ENCODE results near the gene AMMECR1.
A peak's percentile ranks its signal among the peaks of the same experiment; 100 is the strongest.

The AMMECR1 gene

GRCh38 chrX:110284159-110284558 lies 33.7 kb downstream of the AMMECR1 start:
- DNase-seq (ENCODE audit: low spot score): peak; percentile 44
- CTCF ChIA-PET: no interaction called here
- TF ChIP-seq, protein P1, sequence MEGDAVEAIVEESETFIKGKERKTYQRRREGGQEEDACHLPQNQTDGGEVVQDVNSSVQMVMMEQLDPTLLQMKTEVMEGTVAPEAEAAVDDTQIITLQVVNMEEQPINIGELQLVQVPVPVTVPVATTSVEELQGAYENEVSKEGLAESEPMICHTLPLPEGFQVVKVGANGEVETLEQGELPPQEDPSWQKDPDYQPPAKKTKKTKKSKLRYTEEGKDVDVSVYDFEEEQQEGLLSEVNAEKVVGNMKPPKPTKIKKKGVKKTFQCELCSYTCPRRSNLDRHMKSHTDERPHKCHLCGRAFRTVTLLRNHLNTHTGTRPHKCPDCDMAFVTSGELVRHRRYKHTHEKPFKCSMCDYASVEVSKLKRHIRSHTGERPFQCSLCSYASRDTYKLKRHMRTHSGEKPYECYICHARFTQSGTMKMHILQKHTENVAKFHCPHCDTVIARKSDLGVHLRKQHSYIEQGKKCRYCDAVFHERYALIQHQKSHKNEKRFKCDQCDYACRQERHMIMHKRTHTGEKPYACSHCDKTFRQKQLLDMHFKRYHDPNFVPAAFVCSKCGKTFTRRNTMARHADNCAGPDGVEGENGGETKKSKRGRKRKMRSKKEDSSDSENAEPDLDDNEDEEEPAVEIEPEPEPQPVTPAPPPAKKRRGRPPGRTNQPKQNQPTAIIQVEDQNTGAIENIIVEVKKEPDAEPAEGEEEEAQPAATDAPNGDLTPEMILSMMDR (conservative IDR thresholded peaks at IDR 0.05; ENCODE audit: low read depth): no peak
- H3K27ac ChIP-seq: peak overlapping the region; percentile 69
- POLR2A ChIA-PET (ENCODE audit: low non-redundant PET): no interaction called here

DNA sequence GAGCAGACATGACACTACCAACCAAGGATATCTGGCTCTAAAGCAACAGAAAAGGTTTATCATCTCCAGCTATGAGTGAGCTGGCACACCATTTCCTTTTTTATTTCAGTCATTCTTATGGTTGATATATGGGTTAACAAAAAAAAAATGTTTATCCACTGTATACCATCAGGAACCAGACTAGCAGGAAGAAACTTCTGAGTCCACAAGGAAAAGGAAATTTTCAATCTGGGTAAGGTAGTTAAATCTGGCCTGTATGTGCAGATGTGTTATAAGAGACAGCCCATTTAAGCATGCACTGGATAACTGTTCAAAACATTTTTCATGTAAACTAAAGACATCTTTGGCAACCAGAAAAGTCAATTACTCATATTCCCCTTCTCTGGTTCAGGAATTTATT lies 35.0 kb downstream of the AMMECR1 start:
- H3K27ac ChIP-seq: no peak overlapping the region
- TF ChIP-seq, protein P1 (conservative IDR thresholded peaks at IDR 0.05; ENCODE audit: low read depth): no peak
- no peak for DNase-seq (ENCODE audit: low spot score)
- ChIA-PET CTCF (no interaction called here), POLR2A (ENCODE audit: low non-redundant PET) (no interaction called here)

GRCh38 chrX:110281377-110281776 lies 36.5 kb downstream of the AMMECR1 start:
- ChIA-PET CTCF (no interaction called here), POLR2A (ENCODE audit: low non-redundant PET) (no interaction called here)
- DNase-seq (ENCODE audit: low spot score): no peak
- TF ChIP-seq, protein P1 (conservative IDR thresholded peaks at IDR 0.05; ENCODE audit: low read depth): no peak
- H3K27ac ChIP-seq: no peak overlapping the region

DNA sequence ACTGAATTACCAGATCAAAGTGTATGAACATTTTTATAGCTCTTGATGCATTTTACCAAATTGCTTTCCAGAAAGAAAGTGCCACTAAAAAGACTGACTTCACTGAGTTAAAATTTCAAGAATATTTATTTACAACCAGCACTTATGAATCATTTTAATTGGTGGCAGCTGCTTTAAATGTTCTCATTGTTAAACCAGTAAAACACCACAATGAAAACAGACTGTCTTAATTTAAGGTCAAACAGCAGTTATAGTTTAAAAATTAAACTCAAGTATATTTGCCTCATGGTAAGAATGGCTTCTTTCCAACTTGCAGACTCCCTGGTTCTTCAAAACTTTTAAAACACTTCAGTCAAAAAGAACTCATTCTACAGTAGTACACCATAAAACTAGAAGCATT lies 36.9 kb downstream of the AMMECR1 start:
- ChIA-PET POLR2A (ENCODE audit: low non-redundant PET) (no interaction called here), CTCF (no interaction called here)
- TF ChIP-seq, protein P1 (conservative IDR thresholded peaks at IDR 0.05; ENCODE audit: low read depth): no peak
- no peak for DNase-seq (ENCODE audit: low spot score)
- no peak overlapping the region for H3K27ac ChIP-seq

DNA sequence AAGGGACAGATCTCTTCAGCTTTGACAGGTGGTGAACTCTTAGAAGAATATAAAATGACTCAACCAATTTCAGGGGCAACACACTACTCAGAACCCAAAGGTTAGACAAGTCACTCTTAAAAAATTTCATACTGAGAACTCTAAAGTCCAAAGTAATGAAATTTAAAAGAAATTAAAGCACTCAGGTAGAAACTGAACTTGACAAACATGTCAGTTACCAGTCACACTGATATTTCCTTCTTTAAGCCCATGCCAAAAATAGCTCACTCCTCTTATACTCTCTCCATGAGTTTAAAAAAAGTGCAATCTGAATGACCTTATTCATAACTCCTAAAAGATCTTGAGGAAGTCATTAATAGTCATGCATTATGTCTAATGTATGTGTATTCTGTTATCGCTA lies 40.3 kb downstream of the AMMECR1 start:
- ChIA-PET CTCF (no interaction called here), POLR2A (ENCODE audit: low non-redundant PET) (no interaction called here)
- H3K27ac ChIP-seq: no peak overlapping the region
- TF ChIP-seq, protein P1 (conservative IDR thresholded peaks at IDR 0.05; ENCODE audit: low read depth): no peak
- no peak for DNase-seq (ENCODE audit: low spot score)

DNA sequence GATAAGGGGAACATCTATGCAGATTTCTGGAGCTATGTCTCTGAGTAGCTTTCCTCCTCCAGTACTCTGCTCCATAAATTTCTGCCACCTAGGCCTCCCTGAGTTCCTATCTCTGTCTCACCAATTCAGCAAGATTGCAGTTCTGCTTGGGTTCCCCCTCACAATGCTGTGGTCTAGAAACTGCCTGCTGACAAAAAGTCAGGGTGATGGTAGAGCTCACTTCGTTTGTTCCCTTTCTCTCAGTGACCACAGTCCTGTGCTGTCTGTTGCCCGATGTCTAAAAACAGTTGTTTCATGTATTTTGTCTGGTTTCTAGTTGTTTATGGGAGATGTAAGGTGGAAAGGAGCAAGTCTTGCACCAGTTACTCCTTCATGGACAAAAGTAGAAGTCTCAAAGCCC lies 41.1 kb downstream of the AMMECR1 start:
- no peak overlapping the region for H3K27ac ChIP-seq
- TF ChIP-seq, protein P1 (conservative IDR thresholded peaks at IDR 0.05; ENCODE audit: low read depth): no peak
- ChIA-PET CTCF (no interaction called here), POLR2A (ENCODE audit: low non-redundant PET) (no interaction called here)
- no peak for DNase-seq (ENCODE audit: low spot score)

DNA sequence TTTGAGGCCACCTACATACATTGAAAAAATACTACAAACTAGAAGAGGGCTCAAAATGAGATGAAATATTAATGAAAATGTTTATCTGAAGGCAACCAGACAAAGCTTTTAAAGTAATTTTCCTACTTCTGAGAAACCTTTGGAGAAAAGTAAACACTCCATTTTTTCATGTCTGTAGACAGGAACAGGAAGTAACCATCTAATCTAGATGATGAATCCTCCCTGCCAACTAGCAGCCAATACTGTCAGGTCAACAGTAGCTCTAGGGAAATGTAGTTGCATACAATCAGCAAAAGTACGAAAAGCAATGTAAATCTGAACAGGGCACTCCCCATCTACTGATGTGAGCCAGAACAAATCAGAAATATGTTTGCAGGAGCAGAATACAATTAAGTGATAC lies 49.0 kb downstream of the AMMECR1 start:
- no peak overlapping the region for H3K27ac ChIP-seq
- POLR2A ChIA-PET (ENCODE audit: low non-redundant PET): no interaction called here
- DNase-seq (ENCODE audit: low spot score): no peak
- CTCF ChIA-PET: no interaction called here
- TF ChIP-seq, protein P1 (conservative IDR thresholded peaks at IDR 0.05; ENCODE audit: low read depth): no peak

All from RWPE1 (cell line).